ENCODE data around the gene VDAC1. TPM values are rescaled to one million over a fixed set of nuclear protein-coding genes. Genes with fewer than 3 reads are reported as not detected.

Gene VDAC1
- total and polyA plus RNA-seq, 2 experiments from 2014 or later: 205 to 397 TPM

- Histone ChIP-seq H3K27me3 (no peaks in the 10 kb centered on the region), H3K4me3 (no peak overlapping the region), H3K36me3 (no peaks in the 10 kb centered on the region), H3K4me1 (ENCODE audit: low read depth) (peaks cover 3% of the 10 kb centered on the region), H3K9me3 (ENCODE audit: low read depth) (no peaks in the 10 kb centered on the region), H3K27ac (no peak overlapping the region)
- no peak for DNase-seq (ENCODE audit: low read depth in 1 of 2, low spot score in 1 of 2)
- TF ChIP-seq, protein P1, sequence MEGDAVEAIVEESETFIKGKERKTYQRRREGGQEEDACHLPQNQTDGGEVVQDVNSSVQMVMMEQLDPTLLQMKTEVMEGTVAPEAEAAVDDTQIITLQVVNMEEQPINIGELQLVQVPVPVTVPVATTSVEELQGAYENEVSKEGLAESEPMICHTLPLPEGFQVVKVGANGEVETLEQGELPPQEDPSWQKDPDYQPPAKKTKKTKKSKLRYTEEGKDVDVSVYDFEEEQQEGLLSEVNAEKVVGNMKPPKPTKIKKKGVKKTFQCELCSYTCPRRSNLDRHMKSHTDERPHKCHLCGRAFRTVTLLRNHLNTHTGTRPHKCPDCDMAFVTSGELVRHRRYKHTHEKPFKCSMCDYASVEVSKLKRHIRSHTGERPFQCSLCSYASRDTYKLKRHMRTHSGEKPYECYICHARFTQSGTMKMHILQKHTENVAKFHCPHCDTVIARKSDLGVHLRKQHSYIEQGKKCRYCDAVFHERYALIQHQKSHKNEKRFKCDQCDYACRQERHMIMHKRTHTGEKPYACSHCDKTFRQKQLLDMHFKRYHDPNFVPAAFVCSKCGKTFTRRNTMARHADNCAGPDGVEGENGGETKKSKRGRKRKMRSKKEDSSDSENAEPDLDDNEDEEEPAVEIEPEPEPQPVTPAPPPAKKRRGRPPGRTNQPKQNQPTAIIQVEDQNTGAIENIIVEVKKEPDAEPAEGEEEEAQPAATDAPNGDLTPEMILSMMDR (IDR thresholded peaks at IDR 0.05; ENCODE audit: low read depth, low read length): no peak
These were observed 59.2 kb downstream of the VDAC1 start for GRCh38 chr5:133945568-133945967.

GRCh38 chr5:133944263-133945185 is 60.3 kb downstream of the VDAC1 start:
- peak; percentile 67 to 82 for DNase-seq (ENCODE audit: low read depth in 1 of 2, low spot score in 1 of 2)

DNA sequence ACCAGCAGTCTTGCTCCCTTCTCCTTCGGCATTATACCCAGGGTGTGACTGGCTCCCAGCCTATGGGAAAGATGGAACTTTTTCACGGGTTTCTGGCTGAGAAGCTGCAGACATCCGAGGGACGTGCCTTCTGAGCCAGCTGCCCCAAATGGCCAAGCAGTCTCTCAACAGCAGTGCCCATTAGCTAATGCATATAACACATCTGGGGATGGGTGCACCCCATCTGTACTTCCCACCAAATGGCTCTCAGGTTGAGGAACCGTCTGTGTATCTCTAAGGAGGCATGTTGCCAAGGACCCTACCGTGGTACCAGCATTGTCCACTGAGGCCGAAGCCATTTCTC is 61.3 kb downstream of the VDAC1 start:
- H3K36me3 ChIP-seq: no peaks in the 10 kb centered on the region
- no peak for DNase-seq (ENCODE audit: low read depth in 1 of 2, low spot score in 1 of 2)
- no peaks in the 10 kb centered on the region for H3K4me1 ChIP-seq (ENCODE audit: low read depth)
- H3K27me3 ChIP-seq: no peaks in the 10 kb centered on the region
- H3K27ac ChIP-seq: no peak overlapping the region
- H3K9me3 ChIP-seq (ENCODE audit: low read depth): no peaks in the 10 kb centered on the region
- TF ChIP-seq, protein P1 (IDR thresholded peaks at IDR 0.05; ENCODE audit: low read depth, low read length): no peak
- H3K4me3 ChIP-seq: no peak overlapping the region

More at GRCh38 chr5:133944263-133945185, 60.3 kb downstream of the VDAC1 start:
- no peak overlapping the region for H3K4me3 ChIP-seq
- no peaks in the 10 kb centered on the region for H3K4me1 ChIP-seq (ENCODE audit: low read depth)
- TF ChIP-seq, protein P1 (IDR thresholded peaks at IDR 0.05; ENCODE audit: low read depth, low read length): peak; percentile 80
- no peaks in the 10 kb centered on the region for H3K27me3 ChIP-seq
- no peak overlapping the region for H3K27ac ChIP-seq
- H3K9me3 ChIP-seq (ENCODE audit: low read depth): no peaks in the 10 kb centered on the region
- no peaks in the 10 kb centered on the region for H3K36me3 ChIP-seq

- Histone ChIP-seq H3K27ac (no peak overlapping the region), H3K4me1 (ENCODE audit: low read depth) (no peaks in the 10 kb centered on the region), H3K9me3 (ENCODE audit: low read depth) (no peaks in the 10 kb centered on the region), H3K4me3 (no peak overlapping the region), H3K27me3 (no peaks in the 10 kb centered on the region), H3K36me3 (no peaks in the 10 kb centered on the region)
- DNase-seq (ENCODE audit: low read depth in 1 of 2, low spot score in 1 of 2): no peak
- TF ChIP-seq, protein P1 (IDR thresholded peaks at IDR 0.05; ENCODE audit: low read depth, low read length): no peak
These were observed 61.9 kb downstream of the VDAC1 start for GRCh38 chr5:133942614-133943474.

DNA sequence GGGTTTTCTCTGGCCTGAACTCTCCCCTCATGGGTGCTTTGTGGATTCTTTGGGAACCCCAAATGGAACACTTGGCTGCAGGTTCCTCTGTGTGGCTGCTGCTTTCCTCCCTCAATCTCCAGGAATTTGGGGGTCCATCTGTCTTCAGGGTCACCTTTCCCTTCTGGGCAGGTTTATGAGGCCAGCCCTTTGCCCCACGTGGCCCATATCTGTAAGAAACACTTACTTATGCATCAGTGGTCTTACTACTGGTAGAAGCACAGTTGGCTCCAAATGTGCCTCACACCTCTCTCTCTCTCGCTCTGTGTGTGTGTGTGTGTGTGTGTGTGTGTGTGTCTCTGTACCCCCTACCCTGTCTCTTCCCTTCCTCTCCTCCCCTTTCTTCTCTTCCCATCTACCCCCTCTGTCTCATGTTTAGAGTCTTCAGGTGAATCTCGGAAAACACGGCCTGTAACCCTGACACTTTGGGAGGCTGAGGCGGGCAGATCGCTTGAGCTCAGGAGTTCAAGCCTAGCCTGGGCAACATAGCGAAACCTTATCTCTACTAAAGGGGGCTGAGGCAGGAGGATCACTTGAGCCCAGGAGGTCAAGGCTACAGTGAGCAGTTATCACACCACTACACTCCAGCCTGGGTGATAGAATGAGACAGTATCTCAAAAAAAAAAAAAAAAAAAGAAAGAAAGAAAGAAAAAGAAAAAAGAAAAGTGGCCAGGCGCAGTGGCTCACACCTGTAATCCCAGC is 63.1 kb downstream of the VDAC1 start:
- H3K27me3 ChIP-seq: no peaks in the 10 kb centered on the region

More for the DNA sequence above, 63.1 kb downstream of the VDAC1 start:
- no peaks in the 10 kb centered on the region for H3K9me3 ChIP-seq (ENCODE audit: low read depth)
- no peaks in the 10 kb centered on the region for H3K4me1 ChIP-seq (ENCODE audit: low read depth)
- TF ChIP-seq, protein P1 (IDR thresholded peaks at IDR 0.05; ENCODE audit: low read depth, low read length): no peak
- no peak overlapping the region for H3K27ac ChIP-seq
- DNase-seq (ENCODE audit: low read depth in 1 of 2, low spot score in 1 of 2): no peak
- no peaks in the 10 kb centered on the region for H3K36me3 ChIP-seq
- no peak overlapping the region for H3K4me3 ChIP-seq
